OCI-LY7 (cell line): ENCODE measurements around the gene KCNQ1.

Source experiments
- EZH2phosphoT487 ChIP-seq: fragments of 200-600 bp; sonication (generic); IDR thresholded peaks from 2 replicates; pipeline ENCODE4 v1.6.1; 2018; ENCODE audit warnings: low read depth, borderline replicate concordance, mild to moderate bottlenecking, mixed run types, antibody characterized with exemption, low read length, moderate library complexity, mixed read lengths
- TF ChIP-seq, protein P1 (sequence below): fragments of 200-600 bp; sonication (generic); conservative IDR thresholded peaks from 2 replicates; pipeline ENCODE4 v1.5.1; 2014; ENCODE audit warnings: mild to moderate bottlenecking, antibody characterized with exemption, low read length, moderate library complexity, mixed read lengths

DNA sequence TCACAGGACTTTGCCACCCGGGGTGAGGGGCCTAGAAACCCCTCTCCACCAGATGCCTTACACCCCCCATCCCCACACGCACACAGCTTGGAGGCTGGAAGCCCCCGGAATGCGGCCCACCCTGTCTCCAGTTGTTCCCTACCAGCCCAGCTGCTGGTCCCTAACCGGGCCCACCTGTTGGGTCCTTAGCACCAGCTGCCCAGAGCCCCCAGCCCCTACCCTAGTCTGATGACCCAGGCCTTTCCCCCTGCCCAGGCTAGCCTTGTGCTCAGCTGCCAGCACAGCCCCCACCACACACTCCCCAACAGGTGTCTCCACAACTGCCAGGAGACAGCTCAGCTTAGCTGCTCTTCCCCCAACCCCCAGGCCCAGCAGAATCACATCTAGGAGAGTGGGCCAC, 373.7 kb downstream of the KCNQ1 start:
- TF ChIP-seq, protein P1, sequence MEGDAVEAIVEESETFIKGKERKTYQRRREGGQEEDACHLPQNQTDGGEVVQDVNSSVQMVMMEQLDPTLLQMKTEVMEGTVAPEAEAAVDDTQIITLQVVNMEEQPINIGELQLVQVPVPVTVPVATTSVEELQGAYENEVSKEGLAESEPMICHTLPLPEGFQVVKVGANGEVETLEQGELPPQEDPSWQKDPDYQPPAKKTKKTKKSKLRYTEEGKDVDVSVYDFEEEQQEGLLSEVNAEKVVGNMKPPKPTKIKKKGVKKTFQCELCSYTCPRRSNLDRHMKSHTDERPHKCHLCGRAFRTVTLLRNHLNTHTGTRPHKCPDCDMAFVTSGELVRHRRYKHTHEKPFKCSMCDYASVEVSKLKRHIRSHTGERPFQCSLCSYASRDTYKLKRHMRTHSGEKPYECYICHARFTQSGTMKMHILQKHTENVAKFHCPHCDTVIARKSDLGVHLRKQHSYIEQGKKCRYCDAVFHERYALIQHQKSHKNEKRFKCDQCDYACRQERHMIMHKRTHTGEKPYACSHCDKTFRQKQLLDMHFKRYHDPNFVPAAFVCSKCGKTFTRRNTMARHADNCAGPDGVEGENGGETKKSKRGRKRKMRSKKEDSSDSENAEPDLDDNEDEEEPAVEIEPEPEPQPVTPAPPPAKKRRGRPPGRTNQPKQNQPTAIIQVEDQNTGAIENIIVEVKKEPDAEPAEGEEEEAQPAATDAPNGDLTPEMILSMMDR = no peak
- no peak for TF ChIP-seq EZH2phosphoT487
